Measurements from ENCODE around the gene DIS3L2.

Gene DIS3L2

GRCh38 chr2:231998046-231998445 is 36.5 kb downstream of the DIS3L2 start:
- H2BK15ac ChIP-seq (replicated peaks; ENCODE audit: low read depth): no peak overlapping the region
- H3K36me3 ChIP-seq (ENCODE audit: control insufficient read depth, insufficient read depth, low read length): no peaks in the 10 kb centered on the region
- no peak overlapping the region for H2BK5ac ChIP-seq (ENCODE audit: low read length)
- no peak overlapping the region for H2BK120ac ChIP-seq (ENCODE audit: low read depth, low read length)
- H4K5ac ChIP-seq (ENCODE audit: low read length): no peak overlapping the region
- no peak overlapping the region for H3K9ac ChIP-seq (ENCODE audit: low read length)
- no peaks in the 10 kb centered on the region for H3K4me1 ChIP-seq (ENCODE audit: control insufficient read depth, low read depth, low read length)
- H3K79me2 ChIP-seq (ENCODE audit: control insufficient read depth, insufficient read depth, low read length): peaks cover 1% of the 10 kb centered on the region
- H3K23ac ChIP-seq (ENCODE audit: low read length): no peak overlapping the region
- H3K27ac ChIP-seq (ENCODE audit: low read depth, low read length): no peak overlapping the region
- no peak overlapping the region for H3K4me3 ChIP-seq (ENCODE audit: low read length)
- no peak overlapping the region for H3K4me2 ChIP-seq (ENCODE audit: low read length)
- H3K56ac ChIP-seq (ENCODE audit: low read length): no peak overlapping the region
- H3K27me3 ChIP-seq (ENCODE audit: insufficient read depth, low read length, poor library complexity): no peaks in the 10 kb centered on the region
- DNase-seq: no peak
- no peak overlapping the region for H4K8ac ChIP-seq (ENCODE audit: low read depth, low read length)
- H2AK5ac ChIP-seq (ENCODE audit: low read length): no peak overlapping the region
- H3K18ac ChIP-seq (ENCODE audit: low read length): no peak overlapping the region
- H3K79me1 ChIP-seq (ENCODE audit: low read length): peaks cover 4% of the 10 kb centered on the region
- H3K4ac ChIP-seq (ENCODE audit: low read depth, low read length): no peak overlapping the region

GRCh38 chr2:232000439-232000838 is 38.9 kb downstream of the DIS3L2 start:
- Histone ChIP-seq H3K4ac (ENCODE audit: low read depth, low read length) (no peak overlapping the region), H3K36me3 (ENCODE audit: control insufficient read depth, insufficient read depth, low read length) (no peaks in the 10 kb centered on the region), H3K4me2 (ENCODE audit: low read length) (no peak overlapping the region), H3K9ac (ENCODE audit: low read length) (no peak overlapping the region), H3K27me3 (ENCODE audit: insufficient read depth, low read length, poor library complexity) (no peaks in the 10 kb centered on the region), H2BK15ac (replicated peaks; ENCODE audit: low read depth) (no peak overlapping the region), H2BK120ac (ENCODE audit: low read depth, low read length) (no peak overlapping the region), H4K8ac (ENCODE audit: low read depth, low read length) (no peak overlapping the region), H3K27ac (ENCODE audit: low read depth, low read length) (no peak overlapping the region), H3K23ac (ENCODE audit: low read length) (no peak overlapping the region), H3K79me1 (ENCODE audit: low read length) (peaks cover 4% of the 10 kb centered on the region), H2AK5ac (ENCODE audit: low read length) (no peak overlapping the region), H3K56ac (ENCODE audit: low read length) (no peak overlapping the region), H3K18ac (ENCODE audit: low read length) (no peak overlapping the region), H3K79me2 (ENCODE audit: control insufficient read depth, insufficient read depth, low read length) (peaks cover 1% of the 10 kb centered on the region), H3K4me1 (ENCODE audit: control insufficient read depth, low read depth, low read length) (no peaks in the 10 kb centered on the region), H3K4me3 (ENCODE audit: low read length) (no peak overlapping the region), H2BK5ac (ENCODE audit: low read length) (no peak overlapping the region), H4K5ac (ENCODE audit: low read length) (no peak overlapping the region)
- no peak for DNase-seq
- WGBS (ENCODE audit: extremely low coverage, insufficient coverage, low lambda C conversion rate): no CpG with 5 or more reads among the region's 2 CpGs

GRCh38 chr2:232001073-232001472 is 39.6 kb downstream of the DIS3L2 start:
- DNase-seq: no peak
- Histone ChIP-seq H4K5ac (ENCODE audit: low read length) (no peak overlapping the region), H3K79me1 (ENCODE audit: low read length) (peaks cover 4% of the 10 kb centered on the region), H3K4ac (ENCODE audit: low read depth, low read length) (no peak overlapping the region), H2BK120ac (ENCODE audit: low read depth, low read length) (no peak overlapping the region), H2BK15ac (replicated peaks; ENCODE audit: low read depth) (no peak overlapping the region), H3K4me1 (ENCODE audit: control insufficient read depth, low read depth, low read length) (no peaks in the 10 kb centered on the region), H3K4me3 (ENCODE audit: low read length) (no peak overlapping the region), H3K79me2 (ENCODE audit: control insufficient read depth, insufficient read depth, low read length) (peaks cover 1% of the 10 kb centered on the region), H3K36me3 (ENCODE audit: control insufficient read depth, insufficient read depth, low read length) (no peaks in the 10 kb centered on the region), H3K9ac (ENCODE audit: low read length) (no peak overlapping the region), H3K18ac (ENCODE audit: low read length) (no peak overlapping the region), H3K56ac (ENCODE audit: low read length) (no peak overlapping the region), H3K4me2 (ENCODE audit: low read length) (no peak overlapping the region), H4K8ac (ENCODE audit: low read depth, low read length) (no peak overlapping the region), H3K23ac (ENCODE audit: low read length) (no peak overlapping the region), H2AK5ac (ENCODE audit: low read length) (no peak overlapping the region), H2BK5ac (ENCODE audit: low read length) (no peak overlapping the region), H3K27ac (ENCODE audit: low read depth, low read length) (no peak overlapping the region), H3K27me3 (ENCODE audit: insufficient read depth, low read length, poor library complexity) (no peaks in the 10 kb centered on the region)
- no CpG with 5 or more reads among the region's 1 CpG for WGBS (ENCODE audit: extremely low coverage, insufficient coverage, low lambda C conversion rate)

GRCh38 chr2:232006253-232006652 is 44.7 kb downstream of the DIS3L2 start:
- WGBS (ENCODE audit: extremely low coverage, insufficient coverage, low lambda C conversion rate): 100% methylated on average over 1 of the region's 3 CpGs

GRCh38 chr2:232008907-232009638 is 47.6 kb downstream of the DIS3L2 start:
- Histone ChIP-seq H3K27me3 (ENCODE audit: insufficient read depth, low read length, poor library complexity) (no peaks in the 10 kb centered on the region), H2BK5ac (ENCODE audit: low read length) (no peak overlapping the region), H3K18ac (ENCODE audit: low read length) (no peak overlapping the region), H3K4me3 (ENCODE audit: low read length) (no peak overlapping the region), H3K4ac (ENCODE audit: low read depth, low read length) (no peak overlapping the region), H4K5ac (ENCODE audit: low read length) (no peak overlapping the region), H2BK15ac (replicated peaks; ENCODE audit: low read depth) (no peak overlapping the region), H2AK5ac (ENCODE audit: low read length) (no peak overlapping the region), H3K36me3 (ENCODE audit: control insufficient read depth, insufficient read depth, low read length) (no peaks in the 10 kb centered on the region), H3K4me2 (ENCODE audit: low read length) (no peak overlapping the region), H3K27ac (ENCODE audit: low read depth, low read length) (no peak overlapping the region), H3K79me1 (ENCODE audit: low read length) (peaks cover 2% of the 10 kb centered on the region), H4K8ac (ENCODE audit: low read depth, low read length) (no peak overlapping the region), H2BK120ac (ENCODE audit: low read depth, low read length) (no peak overlapping the region), H3K56ac (ENCODE audit: low read length) (no peak overlapping the region), H3K9ac (ENCODE audit: low read length) (no peak overlapping the region), H3K79me2 (ENCODE audit: control insufficient read depth, insufficient read depth, low read length) (no peaks in the 10 kb centered on the region), H3K4me1 (ENCODE audit: control insufficient read depth, low read depth, low read length) (no peaks in the 10 kb centered on the region), H3K23ac (ENCODE audit: low read length) (no peak overlapping the region)
- no CpG with 5 or more reads among the region's 4 CpGs for WGBS (ENCODE audit: extremely low coverage, insufficient coverage, low lambda C conversion rate)
- no peak for DNase-seq

More at GRCh38 chr2:232006253-232006652, 44.7 kb downstream of the DIS3L2 start:
- no peak overlapping the region for H2BK120ac ChIP-seq (ENCODE audit: low read depth, low read length)
- H3K36me3 ChIP-seq (ENCODE audit: control insufficient read depth, insufficient read depth, low read length): no peaks in the 10 kb centered on the region
- no peak overlapping the region for H3K27ac ChIP-seq (ENCODE audit: low read depth, low read length)
- H3K4me1 ChIP-seq (ENCODE audit: control insufficient read depth, low read depth, low read length): no peaks in the 10 kb centered on the region
- H3K4ac ChIP-seq (ENCODE audit: low read depth, low read length): no peak overlapping the region
- H2AK5ac ChIP-seq (ENCODE audit: low read length): no peak overlapping the region
- H3K79me1 ChIP-seq (ENCODE audit: low read length): peaks cover 2% of the 10 kb centered on the region
- no peaks in the 10 kb centered on the region for H3K27me3 ChIP-seq (ENCODE audit: insufficient read depth, low read length, poor library complexity)
- no peak overlapping the region for H3K9ac ChIP-seq (ENCODE audit: low read length)
- H2BK5ac ChIP-seq (ENCODE audit: low read length): no peak overlapping the region
- H3K4me3 ChIP-seq (ENCODE audit: low read length): no peak overlapping the region
- H3K56ac ChIP-seq (ENCODE audit: low read length): no peak overlapping the region
- no peak overlapping the region for H3K4me2 ChIP-seq (ENCODE audit: low read length)
- H4K5ac ChIP-seq (ENCODE audit: low read length): no peak overlapping the region
- DNase-seq: no peak
- no peak overlapping the region for H3K23ac ChIP-seq (ENCODE audit: low read length)
- H3K18ac ChIP-seq (ENCODE audit: low read length): no peak overlapping the region
- no peak overlapping the region for H4K8ac ChIP-seq (ENCODE audit: low read depth, low read length)
- H2BK15ac ChIP-seq (replicated peaks; ENCODE audit: low read depth): no peak overlapping the region
- H3K79me2 ChIP-seq (ENCODE audit: control insufficient read depth, insufficient read depth, low read length): no peaks in the 10 kb centered on the region
